GM12872 (cell line): ENCODE data around the gene RAPGEF5.

Experiments used
- TF ChIP-seq, protein P1 (sequence below): IDR thresholded peaks from 3 replicates; pipeline ENCODE4 v1.5.1; 2011; ENCODE audit warnings: low read depth, mild to moderate bottlenecking, low read length, moderate library complexity; ENCODE audit not compliant: insufficient read depth

RAPGEF5 gene

DNA sequence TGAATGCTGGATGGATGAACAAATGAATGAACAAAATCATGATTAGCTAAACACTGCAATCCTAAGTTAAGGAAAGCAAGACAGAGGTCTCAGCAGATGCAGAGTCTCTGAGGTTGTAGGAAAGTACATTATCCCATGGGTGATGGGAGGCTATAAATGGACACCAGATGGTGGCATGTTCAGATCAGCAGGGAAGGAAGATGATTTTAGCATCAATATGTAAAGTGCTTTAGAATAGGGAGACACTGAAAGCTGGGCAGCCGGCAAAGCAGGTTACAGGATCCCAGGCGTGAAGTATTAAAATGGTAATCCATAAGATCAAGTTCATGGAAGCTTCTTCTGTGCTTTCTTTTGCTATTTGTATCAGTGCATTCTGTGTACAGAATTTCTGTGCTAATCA, 7.9 kb upstream of the RAPGEF5 start:
- TF ChIP-seq, protein P1, sequence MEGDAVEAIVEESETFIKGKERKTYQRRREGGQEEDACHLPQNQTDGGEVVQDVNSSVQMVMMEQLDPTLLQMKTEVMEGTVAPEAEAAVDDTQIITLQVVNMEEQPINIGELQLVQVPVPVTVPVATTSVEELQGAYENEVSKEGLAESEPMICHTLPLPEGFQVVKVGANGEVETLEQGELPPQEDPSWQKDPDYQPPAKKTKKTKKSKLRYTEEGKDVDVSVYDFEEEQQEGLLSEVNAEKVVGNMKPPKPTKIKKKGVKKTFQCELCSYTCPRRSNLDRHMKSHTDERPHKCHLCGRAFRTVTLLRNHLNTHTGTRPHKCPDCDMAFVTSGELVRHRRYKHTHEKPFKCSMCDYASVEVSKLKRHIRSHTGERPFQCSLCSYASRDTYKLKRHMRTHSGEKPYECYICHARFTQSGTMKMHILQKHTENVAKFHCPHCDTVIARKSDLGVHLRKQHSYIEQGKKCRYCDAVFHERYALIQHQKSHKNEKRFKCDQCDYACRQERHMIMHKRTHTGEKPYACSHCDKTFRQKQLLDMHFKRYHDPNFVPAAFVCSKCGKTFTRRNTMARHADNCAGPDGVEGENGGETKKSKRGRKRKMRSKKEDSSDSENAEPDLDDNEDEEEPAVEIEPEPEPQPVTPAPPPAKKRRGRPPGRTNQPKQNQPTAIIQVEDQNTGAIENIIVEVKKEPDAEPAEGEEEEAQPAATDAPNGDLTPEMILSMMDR = no peak

DNA sequence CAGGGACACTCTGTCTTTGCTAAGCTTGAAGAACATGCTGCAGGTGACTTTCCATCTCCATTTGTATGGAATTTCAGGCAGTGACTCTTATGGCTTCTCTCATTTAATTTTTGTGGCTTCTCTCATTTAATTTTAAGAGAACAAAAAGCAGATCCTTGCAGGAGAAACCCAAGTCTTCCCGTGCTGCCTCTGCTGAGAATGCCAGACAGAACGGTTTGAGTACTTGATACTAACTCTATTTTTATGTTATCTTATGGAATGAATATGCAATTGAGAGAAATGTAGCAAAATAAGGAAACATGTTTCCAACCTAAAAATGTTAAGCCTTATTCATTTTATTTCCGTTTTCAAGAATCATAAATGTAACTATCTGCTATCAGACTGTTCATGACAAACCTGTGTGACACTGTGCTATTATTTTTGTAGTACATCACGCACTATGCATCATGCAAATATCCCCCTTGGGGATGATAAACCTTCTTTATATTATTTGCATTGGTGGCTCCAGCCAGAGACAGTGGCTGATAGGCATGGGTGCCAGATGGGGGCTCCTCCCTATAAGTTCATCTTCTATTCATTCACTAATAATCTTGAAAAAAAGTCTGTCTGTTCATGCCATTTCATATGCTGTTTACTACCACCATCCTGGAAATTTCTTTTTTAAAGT, 6.9 kb upstream of the RAPGEF5 start:
- TF ChIP-seq, protein P1 = no peak

DNA sequence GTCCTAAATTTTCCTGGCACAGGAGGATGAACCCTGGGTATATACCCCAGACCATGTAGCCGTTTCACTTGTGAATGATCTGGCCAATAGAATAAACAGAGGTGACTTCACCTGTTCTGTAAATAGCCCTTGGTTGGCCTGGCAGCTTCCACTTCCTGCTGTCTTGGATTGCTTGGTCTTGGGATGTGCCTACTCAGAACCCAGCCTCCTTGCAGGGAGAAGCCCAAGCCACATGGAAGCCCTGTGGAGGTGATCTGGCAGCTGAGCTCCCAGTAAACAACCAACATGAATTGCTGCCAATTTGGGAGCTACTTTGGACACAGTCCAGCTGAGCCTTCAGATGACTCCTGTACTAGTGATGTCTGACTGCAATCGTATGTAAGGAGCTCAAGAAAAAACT, 4.8 kb upstream of the RAPGEF5 start:
- TF ChIP-seq, protein P1 = no peak

DNA sequence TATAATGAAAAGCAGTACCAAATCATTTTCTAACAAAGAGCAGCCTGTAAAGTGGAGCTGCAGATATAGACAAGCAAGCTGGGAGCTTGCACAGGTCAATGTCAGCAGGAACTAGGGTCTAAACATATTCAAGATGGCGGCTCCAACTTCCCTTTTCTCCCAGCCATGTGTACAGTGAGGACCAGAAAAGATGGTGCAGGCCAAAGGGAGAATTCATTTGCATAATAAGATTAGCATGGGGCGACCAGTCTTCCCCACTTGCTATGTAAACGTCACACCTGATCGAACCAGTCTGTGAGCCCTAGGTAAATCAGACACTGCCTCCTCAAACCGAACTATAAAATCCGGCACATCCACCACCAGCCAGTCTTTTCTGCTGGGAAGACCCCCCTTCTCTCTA, 4.4 kb upstream of the RAPGEF5 start:
- TF ChIP-seq, protein P1 = no peak

DNA sequence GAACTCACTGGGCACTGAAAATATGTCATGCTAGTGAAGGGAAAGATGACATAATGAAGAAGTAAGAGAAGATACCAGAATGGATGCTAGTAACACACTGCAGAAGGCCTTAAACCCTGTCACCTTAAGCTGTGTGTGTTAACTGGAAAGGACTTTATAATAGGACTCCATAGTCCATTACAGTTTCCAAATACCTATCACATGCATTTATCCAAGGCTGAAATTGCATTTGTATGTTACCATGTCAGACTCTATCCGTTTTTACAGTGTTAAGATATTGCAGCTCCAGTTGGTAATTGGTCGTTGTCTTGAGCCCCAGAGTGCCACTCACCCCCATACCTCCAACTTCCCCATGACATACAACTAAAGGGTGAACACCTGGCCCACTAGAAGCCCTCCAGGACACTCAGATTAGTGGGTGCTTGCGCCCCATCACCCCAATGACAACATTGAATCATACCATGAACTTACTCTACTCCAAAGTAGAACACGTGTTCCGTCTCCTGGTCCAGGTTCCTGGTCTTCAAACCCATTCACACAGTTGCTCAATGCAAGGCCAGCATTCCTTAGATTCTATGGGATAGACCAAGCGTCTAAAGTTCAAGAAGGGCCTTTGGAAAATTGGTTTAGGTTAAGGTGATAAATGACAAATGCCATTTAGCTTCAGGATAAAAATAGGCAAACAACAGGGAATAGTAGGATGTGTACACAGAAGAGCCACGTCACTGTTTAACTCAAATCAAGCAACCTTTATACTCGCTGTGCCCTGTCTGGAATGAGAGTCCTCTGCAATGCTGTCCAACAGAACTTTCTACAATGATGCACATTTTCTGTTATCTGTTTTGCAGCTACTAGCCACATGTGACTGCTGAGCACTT, 2.1 kb upstream of the RAPGEF5 start:
- TF ChIP-seq, protein P1 = no peak

DNA sequence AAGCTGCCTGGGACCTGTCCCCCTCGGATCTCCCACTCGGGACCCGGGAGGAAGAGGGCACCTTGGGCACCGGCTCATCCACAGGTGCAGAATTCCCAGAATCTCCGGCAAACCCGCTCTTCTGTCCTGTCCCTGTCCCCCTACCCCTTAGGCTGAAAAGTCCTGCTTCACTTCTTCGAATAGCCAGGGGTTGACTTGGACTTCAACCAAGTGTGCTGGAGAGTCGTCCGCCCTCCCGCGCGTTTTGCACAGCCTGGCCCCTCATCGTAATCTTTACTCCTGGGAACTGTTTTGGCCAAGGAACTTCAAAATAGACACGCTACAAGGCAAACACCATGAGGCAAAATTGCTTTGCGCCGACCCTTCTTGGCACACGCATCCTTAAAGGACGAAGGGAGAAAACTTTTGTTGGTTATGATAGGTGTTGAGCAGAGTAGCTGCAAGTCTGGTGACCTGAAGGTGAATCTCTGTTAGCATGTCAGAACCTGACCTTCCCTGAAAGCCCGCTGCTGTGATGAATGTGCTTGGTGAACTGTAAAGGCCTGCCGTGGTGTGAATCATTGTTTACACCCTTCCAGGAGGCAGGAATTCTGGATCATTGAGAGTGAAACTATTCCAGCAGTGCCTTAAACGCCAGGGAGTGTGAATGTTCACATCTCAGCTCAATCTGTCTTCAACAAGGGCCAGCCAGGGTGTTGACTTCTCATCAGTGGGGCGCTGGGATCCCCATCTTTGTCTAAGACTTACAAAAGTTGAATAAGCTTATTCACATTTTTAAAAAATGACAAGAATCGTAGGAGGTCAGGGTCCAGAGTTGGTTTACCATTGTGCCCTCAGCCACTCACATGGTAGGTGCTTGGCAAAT, 589 bp upstream of the RAPGEF5 start:
- TF ChIP-seq, protein P1 = no peak
